A549 (cell line): ENCODE results near the gene NFIA. TPM values are rescaled to one million over a fixed set of nuclear protein-coding genes. Genes with fewer than 3 reads are reported as not detected.
A peak's percentile ranks its signal among the peaks of the same experiment; 100 is the strongest.

Experiments
- ATAC-seq, 2 experiments: fragments of 200-7000 bp in 1 of 2; fragments of >200 bp in 1 of 2; cut with Nextera tagmentation in 1 of 2; cut with Tn5 transposase in 1 of 2; 3 replicates each; pipeline versions ENCODE4 v1.8.0 to v1.9.1; 2018 to 2020; ENCODE audit warnings: mild to moderate bottlenecking in 1 of 2, moderate library complexity in 1 of 2
- CTCF ChIA-PET: fragments of 300-600 bp; sonication (Branson Sonifier 250); formaldehyde crosslinking; extraction: SDS; loops from one replicate; lab custom pipeline; 2021; ENCODE audit warnings: antibody characterized with exemption, inconsistent platforms; lab: Yijun Ruan, JAX
- POLR2A ChIA-PET: fragments of 350-600 bp; formaldehyde crosslinking; extraction: SDS; loops from one replicate; lab custom pipeline; 2021; ENCODE audit warnings: antibody characterized with exemption, inconsistent platforms; lab: Yijun Ruan, JAX
- DNase-seq, 2 experiments: peaks; one replicate each; pipeline versions ENCODE4 v3.0.0 to v3.0.0-alpha.2; 2011 to 2016; ENCODE audit warnings: low read depth in 1 of 2, low spot score in 1 of 2
- FAIRE-seq: peaks from 2 replicates; lab custom pipeline; 2011; peaks lifted over from hg19 to GRCh38; lab: Jason Lieb, UNC
- H3K27ac ChIP-seq, 2 experiments: fragments of >200 bp; sonication (Bioruptor Twin); formaldehyde crosslinking; 3 replicates each; pipeline ENCODE4 v1.5.1; 2016 to 2017
- H3K4me1 ChIP-seq: fragments of >200 bp; sonication (Bioruptor Twin); formaldehyde crosslinking; 3 replicates; pipeline ENCODE4 v1.6.1; 2016
- H3K4me2 ChIP-seq: fragments of >200 bp; sonication (Bioruptor Twin); formaldehyde crosslinking; 3 replicates; pipeline ENCODE4 v1.6.1; 2016
- H3K4me3 ChIP-seq: fragments of >200 bp; sonication (Bioruptor Twin); formaldehyde crosslinking; 3 replicates; pipeline ENCODE4 v1.5.1; 2016
- H3K9me3 ChIP-seq: fragments of >200 bp; sonication (Bioruptor Twin); formaldehyde crosslinking; 3 replicates; pipeline ENCODE4 v1.6.1; 2016
- CEBPB ChIP-seq, 2 experiments: fragments of >200 bp in 1 of 2; sonication (Bioruptor Twin) in 1 of 2; formaldehyde crosslinking in 1 of 2; IDR thresholded peaks; 2 replicates each; pipeline ENCODE4 v1.6.1; 2012 to 2016
- EHF ChIP-seq: fragments of 250-450 bp; sonication (Bioruptor Pico); IDR thresholded peaks from 2 replicates; pipeline ENCODE4 v1.5.0; 2020; ENCODE audit warnings: mild to moderate bottlenecking
- EP300 ChIP-seq, 2 experiments: fragments of >200 bp; sonication (Bioruptor Twin); formaldehyde crosslinking; IDR thresholded peaks; 2 replicates in 1 of 2; 3 replicates in 1 of 2; pipeline ENCODE4 v1.6.1; 2016 to 2017
- HEYL ChIP-seq: fragments of 250-450 bp; sonication (Bioruptor Pico); IDR thresholded peaks from 2 replicates; pipeline ENCODE4 v1.8.0; 2021; ENCODE audit warnings: mild to moderate bottlenecking, moderate library complexity
- HOXB5 ChIP-seq: fragments of 250-450 bp; sonication (Bioruptor Pico); IDR thresholded peaks from 2 replicates; pipeline ENCODE4 v1.5.0; 2020; ENCODE audit warnings: mild to moderate bottlenecking, moderate library complexity
- JUNB ChIP-seq: fragments of >200 bp; sonication (Bioruptor Twin); formaldehyde crosslinking; IDR thresholded peaks from 2 replicates; pipeline ENCODE4 v1.6.1; 2016
- KDM1A ChIP-seq: fragments of 200-600 bp; sonication (generic); IDR thresholded peaks from 2 replicates; pipeline ENCODE4 v1.6.1; 2016; ENCODE audit warnings: low read depth, mild to moderate bottlenecking
- KDM5A ChIP-seq: fragments of 200-600 bp; sonication (generic); IDR thresholded peaks from 2 replicates; pipeline ENCODE4 v1.6.1; 2016; ENCODE audit warnings: antibody characterized with exemption, mild to moderate bottlenecking
- MYC ChIP-seq: IDR thresholded peaks from 2 replicates; pipeline ENCODE4 v1.6.1; 2012; ENCODE audit warnings: mild to moderate bottlenecking, inconsistent platforms, low read length, improper control_type of control experiment, borderline replicate concordance
- TFCP2L1 ChIP-seq: fragments of 250-450 bp; sonication (Bioruptor Pico); IDR thresholded peaks from 2 replicates; pipeline ENCODE4 v1.5.0; 2021; ENCODE audit warnings: mild to moderate bottlenecking
- TP53 ChIP-seq: fragments of 250-450 bp; sonication (Bioruptor Pico); IDR thresholded peaks from 2 replicates; pipeline ENCODE4 v1.5.0; 2021; ENCODE audit warnings: mild to moderate bottlenecking, moderate library complexity
- ZNF302 ChIP-seq: fragments of 250-450 bp; sonication (Bioruptor Pico); IDR thresholded peaks from 2 replicates; pipeline ENCODE4 v1.9.0; 2021; ENCODE audit warnings: inconsistent platforms, mild to moderate bottlenecking, moderate library complexity
- ZSCAN20 ChIP-seq: fragments of 250-450 bp; sonication (Bioruptor Pico); IDR thresholded peaks from 2 replicates; pipeline ENCODE4 v1.8.0; 2022; ENCODE audit warnings: mild to moderate bottlenecking, moderate library complexity
- WGBS: methylation state at CpG from one replicate; pipeline ENCODE4 v1.1.6; 2017; ENCODE audit errors: missing lambda C conversion rate; 5-methylcytosine and 5-hydroxymethylcytosine counted together
- polyA plus RNA-seq, 4 experiments: library from polyadenylated mRNA; depleted of rRNA in 3 of 4; stranded (reverse); fragments of >200 nt; fragmentation: RNase III in 1 of 4; extraction: RNeasy Plus Mini Kit Qiagen cat#74134 plus additional on column Dnase treatment in 1 of 4; gene quantifications; 2 replicates in 3 of 4; 3 replicates in 1 of 4; pipeline ENCODE4 v1.2.3, GENCODE V29; 2011 to 2017
- TF ChIP-seq, protein P1 (sequence below): fragments of 450-650 bp; IDR thresholded peaks from 2 replicates; pipeline ENCODE4 v1.6.1; 2014; ENCODE audit warnings: antibody characterized with exemption
- TF ChIP-seq, protein P2 (sequence below): fragments of 250-450 bp; sonication (Bioruptor Pico); IDR thresholded peaks from 2 replicates; pipeline ENCODE4 v1.5.0; 2021; ENCODE audit warnings: mild to moderate bottlenecking, moderate library complexity, borderline replicate concordance
- TF ChIP-seq, protein P3 (sequence below): IDR thresholded peaks from 2 replicates; pipeline ENCODE4 v1.6.1; 2012; ENCODE audit warnings: low read depth, borderline replicate concordance

The NFIA gene
- polyA plus RNA-seq, 2 of the 4 experiments (the other 2 are of a cell fraction), result 6.5 to 25.8 TPM

DNA sequence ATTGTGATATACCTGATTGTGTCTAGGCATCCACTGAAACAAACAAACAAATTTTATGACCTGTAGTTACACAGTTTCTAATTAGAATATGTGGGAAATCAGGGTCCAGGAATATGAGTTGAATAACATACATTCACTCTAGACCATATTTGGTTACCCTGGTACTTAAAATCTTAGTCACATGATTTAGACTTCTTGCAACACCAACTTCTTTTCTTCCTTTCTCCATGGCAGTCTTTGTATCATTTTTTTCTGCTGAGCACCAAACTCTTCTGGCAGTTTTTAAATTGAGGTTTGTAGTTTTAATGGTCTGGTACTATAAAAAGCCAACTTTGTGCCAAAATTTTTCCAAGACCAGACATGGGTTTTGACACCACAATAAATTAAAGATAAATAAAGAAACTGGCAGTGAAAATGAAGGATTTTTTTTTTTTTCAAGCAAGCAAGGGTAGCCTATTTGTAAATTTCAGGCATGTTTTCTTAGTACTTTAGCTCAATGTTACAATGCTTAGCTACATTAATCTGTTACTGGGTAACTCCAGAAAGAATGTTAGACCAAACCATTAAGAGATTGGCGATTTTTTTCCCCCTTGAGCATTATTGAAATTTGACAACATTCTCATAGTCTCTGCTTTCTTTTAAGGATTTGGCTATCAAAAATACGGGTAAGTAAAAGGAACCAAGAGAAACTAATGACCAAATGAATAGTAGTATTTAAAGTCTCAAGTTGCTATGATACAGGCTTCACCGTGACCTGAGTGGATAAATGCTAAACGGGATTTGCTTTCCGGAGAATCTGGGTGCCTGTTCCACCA lies 108.5 kb downstream of the NFIA start:
- H3K4me1 ChIP-seq, result peaks cover 18% of the 10 kb centered on the region
- CTCF ChIA-PET, result no interaction called here
- DNase-seq (peak in 1 of 2 experiments; percentile 30), FAIRE-seq (no peak), ATAC-seq (peak; percentile 19 to 35; a peak in 1 of 6 replicates)
- no peak overlapping the region for H3K27ac ChIP-seq
- WGBS, result 93% methylated on average over 5 of the region's 5 CpGs
- peak overlapping the region; percentile 14; the same call in 2 of the 3 replicates for H3K4me2 ChIP-seq
- POLR2A ChIA-PET, result no interaction called here
- H3K9me3 ChIP-seq, result no peaks in the 10 kb centered on the region
- TF ChIP-seq CEBPB (IDR thresholded peaks at IDR 0.05), result 0 out of 4 replicates have a peak, but pooled peaks of 1 of the 2 experiments have one; percentile 21
- no peak for TF ChIP-seq TP53 (CRISPR knock-in tag)
- TF ChIP-seq HOXB5 (CRISPR knock-in tag), result no peak
- no peak overlapping the region for H3K4me3 ChIP-seq

DNA sequence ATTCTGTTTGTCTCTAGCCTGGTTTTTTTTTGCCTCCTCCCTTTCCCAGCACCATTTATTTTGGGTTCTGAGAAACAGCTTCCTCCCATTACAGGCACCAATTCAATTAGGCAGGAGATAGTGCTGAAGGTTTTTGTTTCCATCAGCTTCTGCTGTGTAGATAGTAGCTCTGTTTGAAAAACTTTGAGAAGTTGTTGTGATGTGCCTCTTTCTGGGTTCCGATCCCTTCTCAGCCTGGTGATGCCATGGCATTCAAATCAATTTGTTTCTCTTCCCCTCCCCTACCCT lies 109.0 kb downstream of the NFIA start:
- ATAC-seq (no peak), FAIRE-seq (no peak), DNase-seq (no peak)
- no peak overlapping the region for H3K4me3 ChIP-seq
- ChIA-PET POLR2A (no interaction called here), CTCF (no interaction called here)
- TF ChIP-seq JUNB (no peak), HEYL (CRISPR knock-in tag) (no peak), KDM5A (no peak)
- no peaks in the 10 kb centered on the region for H3K9me3 ChIP-seq
- H3K4me2 ChIP-seq, result no peak overlapping the region
- WGBS, result 100% methylated on average over 1 of the region's 1 CpG
- no peak overlapping the region for H3K27ac ChIP-seq
- peaks cover 18% of the 10 kb centered on the region for H3K4me1 ChIP-seq

- ChIA-PET POLR2A (no interaction called here), CTCF (no interaction called here)
- H3K27ac ChIP-seq, result no peak overlapping the region
- no peak overlapping the region for H3K4me3 ChIP-seq
- no peak overlapping the region for H3K4me2 ChIP-seq
- ATAC-seq, result no peak
- 79% methylated on average over 6 of the region's 6 CpGs for WGBS
- no peak for FAIRE-seq
- TF ChIP-seq EHF, result no peak
- no peak for TF ChIP-seq EP300 (IDR thresholded peaks at IDR 0.05)
- no peak for TF ChIP-seq MYC
- TF ChIP-seq, protein P1, sequence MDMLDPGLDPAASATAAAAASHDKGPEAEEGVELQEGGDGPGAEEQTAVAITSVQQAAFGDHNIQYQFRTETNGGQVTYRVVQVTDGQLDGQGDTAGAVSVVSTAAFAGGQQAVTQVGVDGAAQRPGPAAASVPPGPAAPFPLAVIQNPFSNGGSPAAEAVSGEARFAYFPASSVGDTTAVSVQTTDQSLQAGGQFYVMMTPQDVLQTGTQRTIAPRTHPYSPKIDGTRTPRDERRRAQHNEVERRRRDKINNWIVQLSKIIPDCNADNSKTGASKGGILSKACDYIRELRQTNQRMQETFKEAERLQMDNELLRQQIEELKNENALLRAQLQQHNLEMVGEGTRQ, result no peak
- TF ChIP-seq, protein P2, sequence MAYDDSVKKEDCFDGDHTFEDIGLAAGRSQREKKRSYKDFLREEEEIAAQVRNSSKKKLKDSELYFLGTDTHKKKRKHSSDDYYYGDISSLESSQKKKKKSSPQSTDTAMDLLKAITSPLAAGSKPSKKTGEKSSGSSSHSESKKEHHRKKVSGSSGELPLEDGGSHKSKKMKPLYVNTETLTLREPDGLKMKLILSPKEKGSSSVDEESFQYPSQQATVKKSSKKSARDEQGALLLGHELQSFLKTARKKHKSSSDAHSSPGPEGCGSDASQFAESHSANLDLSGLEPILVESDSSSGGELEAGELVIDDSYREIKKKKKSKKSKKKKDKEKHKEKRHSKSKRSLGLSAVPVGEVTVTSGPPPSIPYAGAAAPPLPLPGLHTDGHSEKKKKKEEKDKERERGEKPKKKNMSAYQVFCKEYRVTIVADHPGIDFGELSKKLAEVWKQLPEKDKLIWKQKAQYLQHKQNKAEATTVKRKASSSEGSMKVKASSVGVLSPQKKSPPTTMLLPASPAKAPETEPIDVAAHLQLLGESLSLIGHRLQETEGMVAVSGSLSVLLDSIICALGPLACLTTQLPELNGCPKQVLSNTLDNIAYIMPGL (CRISPR knock-in tag), result no peak
- TF ChIP-seq ZNF302 (CRISPR knock-in tag), result no peak
- TF ChIP-seq TFCP2L1 (CRISPR knock-in tag), result no peak
- TF ChIP-seq, protein P3, sequence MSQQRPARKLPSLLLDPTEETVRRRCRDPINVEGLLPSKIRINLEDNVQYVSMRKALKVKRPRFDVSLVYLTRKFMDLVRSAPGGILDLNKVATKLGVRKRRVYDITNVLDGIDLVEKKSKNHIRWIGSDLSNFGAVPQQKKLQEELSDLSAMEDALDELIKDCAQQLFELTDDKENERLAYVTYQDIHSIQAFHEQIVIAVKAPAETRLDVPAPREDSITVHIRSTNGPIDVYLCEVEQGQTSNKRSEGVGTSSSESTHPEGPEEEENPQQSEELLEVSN, result no peak
- no peak for TF ChIP-seq KDM1A
- TF ChIP-seq ZSCAN20 (CRISPR knock-in tag), result no peak
- H3K9me3 ChIP-seq, result no peaks in the 10 kb centered on the region
- no peak for DNase-seq
- H3K4me1 ChIP-seq, result peaks cover 18% of the 10 kb centered on the region
Observed at GRCh38 chr1:61192663-61193330, 110.4 kb downstream of the NFIA start.
